Activated naive CD4-positive, alpha-beta T cell treated with anti-CD3 and anti-CD28 coated beads, Interleukin-2, amount 10 ng/mL, durations not matched to agents 7 days and 5 days (primary cell): ENCODE measurements around the gene PAQR4.
"Not testable (repeated sequence)": the region's sequence is repeated elsewhere in the genome, so short reads cannot be mapped to it uniquely, and the experiment has no call there.

Source experiments
- CTCF ChIA-PET: fragments of 350-600 bp; sonication (Branson Sonifier 250); formaldehyde crosslinking; loops from one replicate; lab custom pipeline; 2021; ENCODE audit warnings: antibody characterized with exemption; lab: Charles Lee
- DNase-seq: peaks from one replicate; pipeline ENCODE4 v3.0.0-alpha.2; 2020
- H3K27ac Mint-ChIP-seq: one replicate; pipeline ENCODE4 v1.8.0; 2021; ENCODE audit warnings: mild to moderate bottlenecking, moderate library complexity, mixed read lengths
- H3K27me3 Mint-ChIP-seq: one replicate; pipeline ENCODE4 v1.8.0; 2021; ENCODE audit warnings: mild to moderate bottlenecking, mixed read lengths
- H3K36me3 Mint-ChIP-seq: one replicate; pipeline ENCODE4 v1.8.0; 2021; ENCODE audit warnings: mixed read lengths
- H3K4me1 Mint-ChIP-seq: one replicate; pipeline ENCODE4 v1.8.0; 2021; ENCODE audit warnings: mixed read lengths
- H3K4me3 Mint-ChIP-seq: one replicate; pipeline ENCODE4 v1.8.0; 2021; ENCODE audit warnings: mild to moderate bottlenecking, moderate library complexity, mixed read lengths
- H3K9me3 Mint-ChIP-seq: one replicate; pipeline ENCODE4 v1.8.0; 2021; ENCODE audit warnings: mixed read lengths

PAQR4 gene

DNA sequence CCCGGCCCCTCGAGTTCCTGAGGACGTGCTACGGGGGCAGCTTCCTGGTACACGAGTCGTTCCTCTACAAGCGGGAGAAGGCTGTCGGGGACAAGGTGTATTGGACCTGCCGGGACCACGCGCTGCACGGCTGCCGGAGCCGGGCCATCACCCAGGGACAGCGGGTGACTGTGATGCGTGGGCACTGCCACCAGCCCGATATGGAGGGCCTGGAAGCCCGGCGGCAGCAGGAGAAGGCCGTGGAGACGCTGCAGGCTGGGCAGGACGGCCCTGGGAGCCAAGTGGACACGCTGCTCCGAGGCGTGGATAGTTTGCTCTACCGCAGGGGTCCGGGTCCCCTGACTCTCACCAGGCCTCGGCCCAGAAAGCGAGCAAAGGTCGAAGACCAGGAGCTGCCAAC, 36.0 kb upstream of the PAQR4 start:
- H3K36me3 Mint-ChIP-seq, result peaks cover 9% of the 10 kb centered on the region
- H3K4me3 Mint-ChIP-seq, result no peak overlapping the region
- H3K27ac Mint-ChIP-seq, result no peak overlapping the region
- H3K9me3 Mint-ChIP-seq, result no peaks in the 10 kb centered on the region
- CTCF ChIA-PET, result no interaction called here
- no peaks in the 10 kb centered on the region for H3K27me3 Mint-ChIP-seq
- H3K4me1 Mint-ChIP-seq, result peaks cover 7% of the 10 kb centered on the region
- DNase-seq, result no peak

DNA sequence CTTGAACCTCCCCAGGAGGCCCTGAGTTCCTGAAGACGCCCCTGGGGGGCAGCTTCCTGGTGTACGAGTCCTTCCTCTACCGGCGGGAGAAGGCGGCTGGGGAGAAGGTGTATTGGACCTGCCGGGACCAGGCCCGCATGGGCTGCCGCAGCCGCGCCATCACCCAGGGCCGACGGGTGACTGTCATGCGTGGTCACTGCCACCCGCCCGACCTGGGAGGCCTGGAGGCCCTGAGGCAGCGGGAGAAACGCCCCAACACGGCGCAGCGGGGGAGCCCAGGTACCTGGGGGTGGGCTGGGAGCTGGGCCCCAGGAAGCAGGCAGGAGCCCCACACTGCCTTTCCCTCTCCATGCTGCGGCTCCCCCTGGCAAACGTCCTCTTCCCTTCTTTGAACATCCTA, 35.4 kb upstream of the PAQR4 start:
- no peaks in the 10 kb centered on the region for H3K27me3 Mint-ChIP-seq
- no peak overlapping the region for H3K27ac Mint-ChIP-seq
- DNase-seq, result no peak
- peaks cover 7% of the 10 kb centered on the region for H3K4me1 Mint-ChIP-seq
- no peaks in the 10 kb centered on the region for H3K9me3 Mint-ChIP-seq
- H3K4me3 Mint-ChIP-seq, result no peak overlapping the region
- H3K36me3 Mint-ChIP-seq, result peaks cover 9% of the 10 kb centered on the region
- CTCF ChIA-PET, result no interaction called here

DNA sequence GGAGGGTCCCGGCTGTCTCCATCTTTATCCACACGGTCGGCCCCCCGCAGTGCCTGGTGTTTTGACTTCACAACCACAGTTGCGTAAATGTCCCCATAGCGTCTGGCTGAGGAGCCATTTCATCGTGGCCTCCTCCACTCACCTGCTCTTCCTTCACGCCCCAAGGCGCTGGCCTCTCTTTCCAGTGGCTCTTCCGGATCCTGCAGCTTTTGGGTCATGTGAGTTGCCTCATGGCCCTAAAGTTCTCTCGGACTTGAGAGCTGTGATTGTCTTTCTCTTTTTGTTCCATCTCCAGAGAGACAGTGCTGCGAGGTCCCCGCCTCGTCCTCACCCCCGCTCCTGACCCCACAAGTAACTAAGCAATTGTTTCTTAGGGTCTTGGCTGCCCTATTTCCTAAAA, 34.7 kb upstream of the PAQR4 start:
- no peaks in the 10 kb centered on the region for H3K9me3 Mint-ChIP-seq
- no peak for DNase-seq
- no peak overlapping the region for H3K4me3 Mint-ChIP-seq
- H3K36me3 Mint-ChIP-seq, result peaks cover 10% of the 10 kb centered on the region
- CTCF ChIA-PET, result interaction anchor here (1.3 kb wide), 1 partner anchor 22 kb away, joined by 3 read pairs; no protein-coding TSS in a partner anchor
- no peak overlapping the region for H3K27ac Mint-ChIP-seq
- no peaks in the 10 kb centered on the region for H3K27me3 Mint-ChIP-seq
- H3K4me1 Mint-ChIP-seq, result peaks cover 7% of the 10 kb centered on the region

DNA sequence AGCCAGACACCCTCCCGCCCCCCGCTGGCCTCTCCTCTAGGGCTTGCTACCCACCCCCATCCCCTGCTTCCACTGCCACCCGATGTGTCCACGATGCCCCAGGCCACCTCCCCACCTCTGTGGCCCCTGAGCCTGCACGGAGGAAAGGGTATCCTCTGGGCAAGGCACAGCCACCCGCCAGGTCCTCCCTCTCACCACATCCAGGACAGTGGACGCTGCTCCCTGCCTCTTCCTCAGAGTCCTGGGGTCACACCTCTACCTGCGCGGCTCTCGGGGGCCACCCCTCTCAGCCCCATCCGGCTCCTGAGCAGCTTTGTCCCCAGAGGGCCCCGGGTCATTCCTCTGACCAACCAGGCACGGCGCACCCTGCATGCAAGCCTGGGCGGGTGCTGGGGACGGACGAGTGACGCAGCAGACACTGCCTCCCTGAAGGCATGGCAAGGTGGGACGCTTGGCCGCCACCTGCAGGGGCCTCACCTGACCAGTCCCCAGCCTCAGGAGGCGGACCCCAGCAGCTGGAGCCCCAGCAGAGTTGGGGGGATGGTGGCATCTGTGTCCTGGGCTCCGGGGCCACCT, 32.6 kb upstream of the PAQR4 start:
- H3K27ac Mint-ChIP-seq, result no peak overlapping the region
- peaks cover 19% of the 10 kb centered on the region for H3K36me3 Mint-ChIP-seq
- H3K4me1 Mint-ChIP-seq, result peaks cover 7% of the 10 kb centered on the region
- no peak overlapping the region for H3K4me3 Mint-ChIP-seq
- no peak for DNase-seq
- no peaks in the 10 kb centered on the region for H3K27me3 Mint-ChIP-seq
- CTCF ChIA-PET, result no interaction called here
- no peaks in the 10 kb centered on the region for H3K9me3 Mint-ChIP-seq

DNA sequence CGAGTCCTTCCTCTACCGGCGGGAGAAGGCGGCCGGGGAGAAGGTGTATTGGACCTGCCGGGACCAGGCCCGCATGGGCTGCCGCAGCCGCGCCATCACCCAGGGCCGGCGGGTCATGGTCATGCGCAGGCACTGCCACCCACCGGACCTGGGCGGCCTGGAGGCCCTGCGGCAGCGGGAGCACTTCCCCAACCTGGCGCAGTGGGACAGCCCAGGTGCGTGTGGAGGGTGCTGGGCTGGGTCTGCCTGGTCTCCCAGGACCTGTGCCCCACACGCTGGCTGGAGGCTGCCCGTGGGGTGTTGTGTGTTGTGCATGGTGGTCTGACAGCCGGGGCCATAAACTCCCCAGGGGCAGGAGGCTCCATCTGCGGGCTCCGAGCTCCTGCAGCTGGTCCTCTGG, 32.0 kb upstream of the PAQR4 start:
- CTCF ChIA-PET, result no interaction called here
- no peaks in the 10 kb centered on the region for H3K9me3 Mint-ChIP-seq

DNA sequence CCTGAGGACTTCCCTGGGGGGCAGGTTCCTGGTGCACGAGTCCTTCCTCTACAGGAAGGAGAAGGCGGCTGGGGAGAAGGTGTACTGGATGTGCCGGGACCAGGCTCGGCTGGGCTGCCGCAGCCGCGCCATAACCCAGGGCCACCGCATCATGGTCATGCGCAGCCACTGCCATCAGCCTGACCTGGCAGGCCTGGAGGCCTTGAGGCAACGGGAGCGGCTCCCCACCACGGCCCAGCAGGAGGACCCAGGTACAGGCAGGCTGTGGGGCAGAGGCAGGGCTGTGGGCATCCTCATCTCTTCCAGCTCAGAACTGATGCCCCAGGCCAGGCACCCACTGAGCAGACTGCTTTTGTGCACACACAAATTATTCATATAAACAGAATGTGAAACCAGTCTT, 30.9 kb upstream of the PAQR4 start:
- DNase-seq, result no peak
- Mint-ChIP-seq H3K27ac (no peak overlapping the region), H3K36me3 (peaks cover 20% of the 10 kb centered on the region), H3K4me3 (no peak overlapping the region), H3K27me3 (no peaks in the 10 kb centered on the region), H3K9me3 (no peaks in the 10 kb centered on the region), H3K4me1 (peaks cover 7% of the 10 kb centered on the region)
- CTCF ChIA-PET, result no interaction called here

More for the DNA sequence above, 32.0 kb upstream of the PAQR4 start:
- Mint-ChIP-seq H3K27me3 (no peaks in the 10 kb centered on the region), H3K27ac (no peak overlapping the region), H3K36me3 (peaks cover 19% of the 10 kb centered on the region), H3K4me3 (no peak overlapping the region), H3K4me1 (peaks cover 7% of the 10 kb centered on the region)
- DNase-seq, result no peak

DNA sequence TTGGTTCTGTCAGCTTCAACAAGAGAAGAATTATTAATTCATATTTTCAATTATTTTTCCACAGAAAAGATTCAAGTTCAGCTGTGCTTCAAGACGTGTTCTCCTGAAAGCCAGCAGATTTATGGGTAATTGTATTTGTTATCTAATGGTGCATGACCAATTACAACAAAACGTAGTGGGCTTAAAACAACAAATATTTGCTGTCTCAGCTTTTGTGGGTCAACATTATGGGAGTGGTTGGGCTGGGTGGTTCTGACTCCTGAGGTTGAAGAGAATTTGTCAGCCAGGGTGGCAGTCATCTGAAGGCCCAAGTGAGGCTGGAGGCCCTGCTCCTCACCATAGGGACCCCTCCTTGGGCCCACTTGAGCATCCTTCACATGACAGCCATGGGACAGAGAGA, 29.2 kb upstream of the PAQR4 start:
- H3K36me3 Mint-ChIP-seq, result peaks cover 19% of the 10 kb centered on the region
- no peaks in the 10 kb centered on the region for H3K9me3 Mint-ChIP-seq
- CTCF ChIA-PET, result interaction anchor here (1.6 kb wide), 1 partner anchor 13 kb away, joined by 7 read pairs; no protein-coding TSS in a partner anchor
- no peak overlapping the region for H3K27ac Mint-ChIP-seq
- H3K4me3 Mint-ChIP-seq, result no peak overlapping the region
- no peak for DNase-seq
- H3K4me1 Mint-ChIP-seq, result peaks cover 5% of the 10 kb centered on the region
- H3K27me3 Mint-ChIP-seq, result no peaks in the 10 kb centered on the region

DNA sequence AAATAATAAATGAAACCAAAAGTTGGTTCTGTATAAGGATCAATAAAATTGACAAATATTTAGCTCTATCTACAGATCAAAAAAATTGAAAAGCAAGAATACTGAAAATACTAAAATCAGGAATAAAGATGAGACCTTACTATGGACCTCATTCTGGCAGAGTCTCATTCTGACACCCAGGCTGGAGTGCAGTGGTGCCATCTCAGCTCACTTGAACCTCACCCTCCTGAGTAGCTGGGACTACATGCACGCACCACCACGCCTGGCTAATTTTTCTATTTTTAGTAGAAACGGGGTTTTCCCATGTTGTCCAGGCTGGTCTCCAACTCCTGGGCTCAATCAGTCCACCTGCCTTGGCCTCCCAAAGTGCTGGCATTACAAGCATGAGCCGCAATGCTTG, 27.1 kb upstream of the PAQR4 start:
- Mint-ChIP-seq H3K4me3 (no peak overlapping the region), H3K27ac (no peak overlapping the region)

DNA sequence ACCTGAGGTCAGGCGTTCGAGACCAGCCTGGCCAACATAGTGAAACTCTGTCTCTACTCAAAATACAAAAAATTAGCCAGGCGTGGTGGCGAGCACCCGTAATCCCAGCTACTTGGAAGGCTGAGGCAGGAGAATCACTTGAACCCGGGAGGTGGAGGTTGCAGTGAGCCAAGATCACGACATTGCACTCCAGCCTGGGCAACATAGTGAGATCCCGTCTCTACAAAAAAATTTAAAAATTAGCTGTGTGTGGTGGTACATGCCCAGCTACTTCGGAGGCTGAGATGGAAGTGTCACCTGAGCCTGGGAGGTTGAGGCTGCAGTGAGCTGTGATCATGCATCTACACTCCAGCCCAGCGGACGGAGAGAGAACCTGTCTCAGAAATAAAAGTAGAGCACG, 25.4 kb upstream of the PAQR4 start:
- H3K4me1 Mint-ChIP-seq, H3K27ac Mint-ChIP-seq, H3K9me3 Mint-ChIP-seq, DNase-seq, H3K27me3 Mint-ChIP-seq, H3K4me3 Mint-ChIP-seq: not testable (repeated sequence)
- H3K36me3 Mint-ChIP-seq, result peaks cover 23% of the 10 kb centered on the region
- CTCF ChIA-PET, result interaction anchor here (0.8 kb wide), 1 partner anchor 11 kb away, joined by 4 read pairs; no protein-coding TSS in a partner anchor

More for the DNA sequence above, 27.1 kb upstream of the PAQR4 start:
- peaks cover 21% of the 10 kb centered on the region for H3K36me3 Mint-ChIP-seq
- DNase-seq, result no peak
- H3K4me1 Mint-ChIP-seq, result no peaks in the 10 kb centered on the region
- CTCF ChIA-PET, result no interaction called here
- H3K27me3 Mint-ChIP-seq, result no peaks in the 10 kb centered on the region
- H3K9me3 Mint-ChIP-seq, result no peaks in the 10 kb centered on the region

DNA sequence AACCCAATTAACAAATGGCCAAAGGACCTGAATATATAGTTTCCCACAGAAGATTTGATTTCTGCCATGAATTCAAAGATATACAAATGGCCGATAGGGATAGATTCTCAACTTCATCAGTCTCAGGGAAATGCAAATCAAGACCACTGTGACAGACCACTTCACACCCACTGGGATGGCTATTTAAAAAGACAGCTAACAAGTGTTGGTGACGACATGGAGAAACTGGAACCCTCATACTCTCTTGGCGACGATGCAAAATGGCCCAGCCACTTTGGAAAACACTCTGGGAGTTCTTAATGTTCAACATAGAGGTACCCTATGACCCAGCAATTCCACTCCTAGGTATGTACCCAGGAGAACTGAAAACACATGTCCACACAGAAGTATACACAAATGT, 22.5 kb upstream of the PAQR4 start:
- no peak overlapping the region for H3K4me3 Mint-ChIP-seq
- peaks cover 12% of the 10 kb centered on the region for H3K36me3 Mint-ChIP-seq
- no peaks in the 10 kb centered on the region for H3K9me3 Mint-ChIP-seq
- no peak for DNase-seq
- CTCF ChIA-PET, result no interaction called here
- no peaks in the 10 kb centered on the region for H3K27me3 Mint-ChIP-seq
- H3K27ac Mint-ChIP-seq, result no peak overlapping the region
- H3K4me1 Mint-ChIP-seq, result no peaks in the 10 kb centered on the region

DNA sequence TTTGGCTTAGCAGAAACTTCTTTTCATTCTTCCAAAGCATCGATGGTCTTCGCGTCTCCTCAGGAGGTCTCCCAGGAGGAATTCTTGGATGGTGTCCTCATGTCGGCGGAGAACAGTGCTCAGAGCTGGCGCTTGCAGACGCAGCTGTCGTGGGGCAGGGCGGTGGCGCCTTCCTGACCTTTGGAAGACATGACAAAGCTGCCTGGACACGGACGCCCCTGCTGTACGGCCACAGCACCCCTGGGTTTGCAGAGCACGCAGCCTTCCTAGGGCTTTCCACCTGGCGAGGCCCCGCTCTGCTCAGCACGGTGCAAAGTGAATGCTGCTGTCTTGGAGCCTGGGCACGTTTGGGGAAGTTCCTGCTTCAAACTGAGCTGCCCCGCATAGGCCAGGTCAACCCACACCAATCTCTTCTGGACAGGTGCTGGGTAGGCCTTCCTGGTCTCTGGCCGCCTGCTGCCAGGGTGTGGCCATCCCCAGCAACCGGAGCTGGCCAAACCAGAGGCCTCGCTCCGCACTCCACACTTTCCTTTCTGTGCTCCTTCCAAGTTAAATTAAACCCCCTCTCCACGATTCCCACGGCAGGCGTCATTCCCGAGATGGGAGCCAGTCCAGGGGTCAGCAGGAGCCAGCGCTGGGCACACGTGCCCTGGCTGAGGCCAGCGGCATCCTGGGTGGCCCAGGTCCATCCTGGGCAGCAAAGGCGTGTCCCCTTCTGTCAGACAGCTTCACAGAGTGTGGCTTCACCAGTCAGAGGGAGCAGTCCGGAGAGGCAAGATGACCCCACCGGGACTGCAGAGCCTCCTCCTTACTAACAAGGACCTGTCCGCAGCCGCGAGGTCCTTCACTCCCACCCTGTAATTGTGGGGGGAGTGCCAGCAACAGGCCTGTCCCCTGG, 20.1 kb upstream of the PAQR4 start:
- Mint-ChIP-seq H3K27ac (no peak overlapping the region), H3K36me3 (peaks cover 6% of the 10 kb centered on the region), H3K9me3 (no peaks in the 10 kb centered on the region), H3K4me3 (no peak overlapping the region), H3K27me3 (peaks cover 8% of the 10 kb centered on the region), H3K4me1 (no peaks in the 10 kb centered on the region)
- CTCF ChIA-PET, result no interaction called here
- DNase-seq, result no peak

DNA sequence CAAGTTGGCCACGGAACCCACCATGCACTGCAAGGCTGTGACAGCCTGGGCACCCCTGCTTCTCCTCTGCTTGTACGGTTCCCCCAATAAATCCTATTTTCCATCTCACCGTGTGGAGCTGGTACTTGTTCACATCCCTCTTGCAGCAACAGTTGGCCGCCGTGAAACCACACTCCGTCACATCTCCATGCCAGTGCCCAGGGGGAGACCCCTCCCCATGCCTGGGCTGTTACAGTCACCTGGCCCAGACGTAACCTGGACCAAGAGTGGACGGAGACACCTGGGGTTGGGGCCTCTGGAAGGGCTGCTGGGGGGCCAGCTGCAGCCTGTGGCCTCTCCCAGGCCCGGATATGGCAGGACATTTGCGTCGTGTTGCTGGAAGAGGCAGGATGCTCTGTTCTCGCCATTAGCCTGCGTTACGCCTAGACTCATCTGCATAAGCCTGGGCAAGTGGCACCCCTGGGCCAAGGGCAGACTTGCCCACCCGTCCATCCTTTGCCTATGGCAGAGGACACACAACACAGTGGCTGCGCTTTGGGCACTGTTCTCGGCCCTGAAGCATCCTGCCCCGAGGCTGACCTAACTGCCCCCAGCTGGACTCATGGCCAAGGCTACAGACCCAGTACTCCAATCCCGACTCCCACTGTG, 19.3 kb upstream of the PAQR4 start:
- CTCF ChIA-PET, result no interaction called here
- Mint-ChIP-seq H3K4me1 (no peaks in the 10 kb centered on the region), H3K4me3 (no peak overlapping the region), H3K9me3 (no peaks in the 10 kb centered on the region), H3K36me3 (peaks cover 6% of the 10 kb centered on the region), H3K27ac (no peak overlapping the region), H3K27me3 (peaks cover 14% of the 10 kb centered on the region)
- no peak for DNase-seq

DNA sequence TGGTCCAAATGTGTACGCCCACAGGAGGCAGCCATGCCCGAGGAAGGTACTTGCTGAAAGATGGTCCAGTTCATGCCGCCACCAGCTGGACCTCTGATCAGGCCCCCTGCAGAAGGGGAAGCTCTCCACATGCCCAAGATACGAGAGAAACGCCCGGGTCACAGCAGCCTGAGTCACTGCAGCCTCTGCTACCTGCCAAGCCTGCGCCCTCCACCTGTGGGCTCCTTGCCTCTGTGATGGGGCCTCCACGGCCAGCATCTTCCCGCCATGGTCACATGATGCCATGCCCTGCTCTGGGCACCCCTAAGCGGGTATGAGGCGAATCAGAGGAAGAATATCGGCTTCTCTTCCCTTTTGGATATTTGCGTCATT, 18.8 kb upstream of the PAQR4 start:
- Mint-ChIP-seq H3K4me1 (no peaks in the 10 kb centered on the region), H3K27me3 (peaks cover 14% of the 10 kb centered on the region), H3K36me3 (peaks cover 6% of the 10 kb centered on the region), H3K4me3 (no peak overlapping the region), H3K9me3 (no peaks in the 10 kb centered on the region), H3K27ac (no peak overlapping the region)
- no peak for DNase-seq
- CTCF ChIA-PET, result interaction anchor here (1.1 kb wide), 1 partner anchor 13 kb away, joined by 4 read pairs; the partner anchor contains the start of gene KREMEN2

DNA sequence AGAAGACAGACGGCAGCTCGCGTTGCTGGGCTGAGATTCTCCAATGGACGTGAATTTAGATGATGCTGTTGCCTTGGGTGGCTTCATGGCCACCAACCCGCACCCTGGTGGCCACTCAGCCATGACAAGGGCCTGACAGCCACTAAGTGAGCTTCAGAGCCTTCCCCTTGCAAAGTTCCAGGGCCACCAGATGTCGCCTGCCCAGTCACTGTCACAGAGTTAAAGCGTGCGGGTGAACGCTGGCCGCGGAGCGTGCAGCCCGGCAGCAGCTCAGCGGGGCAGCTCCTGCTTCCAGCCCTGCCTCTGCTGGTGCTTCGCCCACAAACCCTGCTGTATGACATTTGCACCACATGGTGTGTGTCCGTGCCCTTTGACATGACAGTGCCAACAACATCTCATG, 18.4 kb upstream of the PAQR4 start:
- Mint-ChIP-seq H3K36me3 (peaks cover 6% of the 10 kb centered on the region), H3K4me3 (no peak overlapping the region), H3K27ac (peak overlapping the region; percentile 70), H3K27me3 (peaks cover 14% of the 10 kb centered on the region), H3K4me1 (no peaks in the 10 kb centered on the region), H3K9me3 (no peaks in the 10 kb centered on the region)
- no peak for DNase-seq
- CTCF ChIA-PET, result interaction anchor here (1.1 kb wide), 1 partner anchor 13 kb away, joined by 4 read pairs; the partner anchor contains the start of gene KREMEN2
